Measurements from ENCODE around the gene LRRN2. TPM values are rescaled to one million over a fixed set of nuclear protein-coding genes. Genes with fewer than 3 reads are reported as not detected.

The LRRN2 gene
- total and polyA plus RNA-seq, 2 of the 8 experiments (the other 6 are each of a cell fraction or from before 2014, with no cell fraction given): 1.8 to 2.3 TPM

DNA sequence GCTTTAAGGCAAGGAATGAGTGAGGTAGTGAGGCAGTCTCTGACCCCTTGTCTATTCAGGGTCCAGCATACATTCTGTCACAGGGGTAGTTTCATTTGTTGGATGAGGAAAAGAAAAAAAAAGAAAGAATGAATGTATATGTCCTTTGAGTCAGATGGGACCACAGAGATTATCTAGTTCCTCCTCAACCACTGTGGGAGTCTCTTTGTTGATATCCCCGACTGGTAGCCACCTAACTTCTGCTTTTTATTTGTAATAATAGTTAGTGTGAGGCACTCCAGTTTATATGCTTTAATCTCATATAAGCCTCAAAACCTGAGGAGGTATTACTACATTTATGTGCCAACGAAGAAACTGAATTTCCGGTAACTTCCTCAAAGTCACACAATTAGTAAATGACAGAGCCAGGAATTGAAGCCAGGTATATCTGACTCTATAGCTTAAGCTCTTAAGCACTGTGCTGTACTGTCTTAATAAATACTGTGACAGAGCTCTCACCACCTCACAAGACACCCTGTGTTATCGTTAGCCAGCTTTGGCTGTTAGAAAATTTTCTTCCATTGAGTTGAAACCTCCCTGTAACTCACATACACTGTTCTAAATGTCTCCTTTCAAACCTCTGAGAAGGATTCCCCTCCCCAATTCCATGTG lies 87.1 kb downstream of the LRRN2 start:
- no peak overlapping the region for H2BK120ac ChIP-seq (replicated peaks; ENCODE audit: low read depth, low read length)
- no peak overlapping the region for H3K56ac ChIP-seq (replicated peaks; ENCODE audit: insufficient read length, low read depth, low read length)
- no peak overlapping the region for H2BK20ac ChIP-seq (ENCODE audit: low read length)
- H3K18ac ChIP-seq (ENCODE audit: extremely low read depth, low read length): no peak overlapping the region
- H3K4me3 ChIP-seq (ENCODE audit: extremely low read depth in 1 of 4, insufficient read depth in 2 of 4, low read depth in 3 of 4, low read length in 4 of 4): no peak overlapping the region
- no peaks in the 10 kb centered on the region for H3K36me3 ChIP-seq (ENCODE audit: control insufficient read depth in 2 of 4, insufficient read depth in 4 of 4, low read length in 3 of 4)
- ChIA-PET POLR2A (ENCODE audit: partially characterized antibody) (interaction anchor here (1.2 kb wide), 1 partner anchor 10 kb away, joined by 3 read pairs; no protein-coding TSS in a partner anchor), CTCF (ENCODE audit: partially characterized antibody) (interaction anchor here (0.6 to 5.4 kb wide), 7 partner anchors 11 to 209 kb away, joined by 3 to 33 read pairs (median 9); no protein-coding TSS in a partner anchor)
- FAIRE-seq: no peak
- H4K5ac ChIP-seq (ENCODE audit: insufficient read length, low read depth, low read length): no peak overlapping the region
- H2BK15ac ChIP-seq (ENCODE audit: low read length): no peak overlapping the region
- H2BK5ac ChIP-seq (ENCODE audit: low read depth, low read length): no peak overlapping the region
- TF ChIP-seq, protein P1, sequence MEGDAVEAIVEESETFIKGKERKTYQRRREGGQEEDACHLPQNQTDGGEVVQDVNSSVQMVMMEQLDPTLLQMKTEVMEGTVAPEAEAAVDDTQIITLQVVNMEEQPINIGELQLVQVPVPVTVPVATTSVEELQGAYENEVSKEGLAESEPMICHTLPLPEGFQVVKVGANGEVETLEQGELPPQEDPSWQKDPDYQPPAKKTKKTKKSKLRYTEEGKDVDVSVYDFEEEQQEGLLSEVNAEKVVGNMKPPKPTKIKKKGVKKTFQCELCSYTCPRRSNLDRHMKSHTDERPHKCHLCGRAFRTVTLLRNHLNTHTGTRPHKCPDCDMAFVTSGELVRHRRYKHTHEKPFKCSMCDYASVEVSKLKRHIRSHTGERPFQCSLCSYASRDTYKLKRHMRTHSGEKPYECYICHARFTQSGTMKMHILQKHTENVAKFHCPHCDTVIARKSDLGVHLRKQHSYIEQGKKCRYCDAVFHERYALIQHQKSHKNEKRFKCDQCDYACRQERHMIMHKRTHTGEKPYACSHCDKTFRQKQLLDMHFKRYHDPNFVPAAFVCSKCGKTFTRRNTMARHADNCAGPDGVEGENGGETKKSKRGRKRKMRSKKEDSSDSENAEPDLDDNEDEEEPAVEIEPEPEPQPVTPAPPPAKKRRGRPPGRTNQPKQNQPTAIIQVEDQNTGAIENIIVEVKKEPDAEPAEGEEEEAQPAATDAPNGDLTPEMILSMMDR (IDR thresholded peaks at IDR 0.05; ENCODE audit: control extremely low read depth in 1 of 3, insufficient read depth in 1 of 3, low read depth in 1 of 3, low read length in 3 of 3): no peak
- TF ChIP-seq YY1 (IDR thresholded peaks at IDR 0.05; ENCODE audit: low read depth, low read length) (no peak), CBX8 (IDR thresholded peaks at IDR 0.05; ENCODE audit: borderline replicate concordance, low read depth, low read length) (no peak), FOSL1 (IDR thresholded peaks at IDR 0.05; ENCODE audit: insufficient read depth, low read depth, low read length) (no peak), SIX5 (IDR thresholded peaks at IDR 0.05; ENCODE audit: low read depth, low read length) (no peak), SRF (IDR thresholded peaks at IDR 0.05; ENCODE audit: low read depth, low read length) (no peak), NANOG (IDR thresholded peaks at IDR 0.05; ENCODE audit: insufficient read depth, low read depth, low read length, poor library complexity, severe bottlenecking) (no peak), CTBP2 (IDR thresholded peaks at IDR 0.05; ENCODE audit: borderline replicate concordance, insufficient read depth, insufficient read length, low read length) (no peak), CREB1 (IDR thresholded peaks at IDR 0.05) (no peak)
- no peak overlapping the region for H3K23ac ChIP-seq (ENCODE audit: insufficient read length)
- no peaks in the 10 kb centered on the region for H3K27me3 ChIP-seq (replicated peaks in 1 of 4; ENCODE audit: control insufficient read depth in 3 of 4, extremely low read depth in 1 of 4, insufficient read depth in 3 of 4, low read length in 3 of 4)
- H3K9me3 ChIP-seq (ENCODE audit: insufficient read depth in 2 of 2, low read depth in 1 of 2, low read length in 1 of 2): no peaks in the 10 kb centered on the region
- H3K23me2 ChIP-seq (ENCODE audit: low read depth, low read length): no peaks in the 10 kb centered on the region
- H4K8ac ChIP-seq (ENCODE audit: extremely low read depth, insufficient read depth, low read length): no peak overlapping the region
- no peaks in the 10 kb centered on the region for H3K79me2 ChIP-seq (ENCODE audit: control insufficient read depth in 1 of 2, insufficient read depth in 2 of 2, low read length in 2 of 2)
- no peak for DNase-seq (ENCODE audit: low read depth in 1 of 2, low spot score in 2 of 2)
- no peaks in the 10 kb centered on the region for H4K20me1 ChIP-seq (replicated peaks in 1 of 2; ENCODE audit: control insufficient read depth in 1 of 2, insufficient read depth in 2 of 2, low read length in 2 of 2)
- no peak overlapping the region for H4K91ac ChIP-seq (replicated peaks; ENCODE audit: insufficient read length, low read length)
- no peak overlapping the region for H3K4ac ChIP-seq (replicated peaks; ENCODE audit: insufficient read length, low read depth, low read length)
- H2BK12ac ChIP-seq (ENCODE audit: low read depth, low read length): no peak overlapping the region
- H3K9ac ChIP-seq (replicated peaks in 1 of 4; ENCODE audit: extremely low read depth in 1 of 4, low read depth in 3 of 4, low read length in 3 of 4): no peak overlapping the region
- H3K4me1 ChIP-seq (replicated peaks in 1 of 4; ENCODE audit: control insufficient read depth in 3 of 4, insufficient read depth in 4 of 4, low read length in 3 of 4): peaks cover 10 to 20% (median 11%) of the 10 kb centered on the region in 4 experiments
- no peak overlapping the region for H2AK5ac ChIP-seq (ENCODE audit: low read depth, low read length)
- no peak overlapping the region for H3K27ac ChIP-seq (ENCODE audit: low read depth, low read length)
- H3K4me2 ChIP-seq (ENCODE audit: insufficient read depth in 1 of 2, low read depth in 2 of 2, low read length in 2 of 2): no peak overlapping the region
- H3K14ac ChIP-seq (ENCODE audit: insufficient read length): no peak overlapping the region
- WGBS, 2 experiments (ENCODE audit: extremely low coverage in 1 of 2, insufficient coverage in 1 of 2, insufficient read length in 1 of 2, insufficient replicate concordance in 2 of 2, low coverage in 1 of 2, low lambda C conversion rate in 2 of 2, missing lambda C conversion rate in 1 of 2): 88% methylated on average over 4 of the region's 4 CpGs; no CpG with 5 or more reads in 1 of the 2 experiments
- H2AFZ ChIP-seq (ENCODE audit: low read length): no peak overlapping the region
- no peaks in the 10 kb centered on the region for H3K79me1 ChIP-seq (ENCODE audit: low read depth, low read length)
